A549 (cell line): ENCODE measurements around the gene H2AZ2. TPM values are rescaled to one million over a fixed set of nuclear protein-coding genes. Genes with fewer than 3 reads are reported as not detected.
"Not testable (repeated sequence)": the region's sequence is repeated elsewhere in the genome, so short reads cannot be mapped to it uniquely, and the experiment has no call there.

Source experiments
- ATAC-seq, 2 experiments: fragments of 200-7000 bp in 1 of 2; fragments of >200 bp in 1 of 2; cut with Nextera tagmentation in 1 of 2; cut with Tn5 transposase in 1 of 2; 3 replicates each; pipeline versions ENCODE4 v1.8.0 to v1.9.1; 2018 to 2020; ENCODE audit warnings: mild to moderate bottlenecking in 1 of 2, moderate library complexity in 1 of 2
- CTCF ChIA-PET: fragments of 300-600 bp; sonication (Branson Sonifier 250); formaldehyde crosslinking; extraction: SDS; loops from one replicate; lab custom pipeline; 2021; ENCODE audit warnings: antibody characterized with exemption, inconsistent platforms; lab: Yijun Ruan, JAX
- POLR2A ChIA-PET: fragments of 350-600 bp; formaldehyde crosslinking; extraction: SDS; loops from one replicate; lab custom pipeline; 2021; ENCODE audit warnings: antibody characterized with exemption, inconsistent platforms; lab: Yijun Ruan, JAX
- DNase-seq, 2 experiments: peaks; one replicate each; pipeline versions ENCODE4 v3.0.0 to v3.0.0-alpha.2; 2011 to 2016; ENCODE audit warnings: low read depth in 1 of 2, low spot score in 1 of 2
- FAIRE-seq: peaks from 2 replicates; lab custom pipeline; 2011; peaks lifted over from hg19 to GRCh38; lab: Jason Lieb, UNC
- H3K27ac ChIP-seq, 2 experiments: fragments of >200 bp; sonication (Bioruptor Twin); formaldehyde crosslinking; 3 replicates each; pipeline ENCODE4 v1.5.1; 2016 to 2017
- H3K4me1 ChIP-seq: fragments of >200 bp; sonication (Bioruptor Twin); formaldehyde crosslinking; 3 replicates; pipeline ENCODE4 v1.6.1; 2016
- H3K4me2 ChIP-seq: fragments of >200 bp; sonication (Bioruptor Twin); formaldehyde crosslinking; 3 replicates; pipeline ENCODE4 v1.6.1; 2016
- H3K4me3 ChIP-seq: fragments of >200 bp; sonication (Bioruptor Twin); formaldehyde crosslinking; 3 replicates; pipeline ENCODE4 v1.5.1; 2016
- H3K9me3 ChIP-seq: fragments of >200 bp; sonication (Bioruptor Twin); formaldehyde crosslinking; 3 replicates; pipeline ENCODE4 v1.6.1; 2016
- ELK1 ChIP-seq: fragments of 150-350 bp; IDR thresholded peaks from 2 replicates; pipeline ENCODE4 v1.6.1; 2014; ENCODE audit warnings: low read depth, mild to moderate bottlenecking, low read length
- FOSL2 ChIP-seq, 2 experiments: fragments of 450-650 bp in 1 of 2; fragments of >200 bp in 1 of 2; sonication (Bioruptor Twin) in 1 of 2; formaldehyde crosslinking; IDR thresholded peaks; 2 replicates each; pipeline versions ENCODE4 v1.5.0 to v1.6.1; 2016 to 2020; ENCODE audit warnings: mild to moderate bottlenecking in 1 of 2, moderate library complexity in 1 of 2
- HOXB13 ChIP-seq: fragments of 250-450 bp; sonication (Bioruptor Pico); IDR thresholded peaks from 2 replicates; pipeline ENCODE4 v1.5.0; 2020; ENCODE audit warnings: low read depth, mild to moderate bottlenecking, moderate library complexity
- HOXB5 ChIP-seq: fragments of 250-450 bp; sonication (Bioruptor Pico); IDR thresholded peaks from 2 replicates; pipeline ENCODE4 v1.5.0; 2020; ENCODE audit warnings: mild to moderate bottlenecking, moderate library complexity
- MAFK ChIP-seq: fragments of 450-650 bp; IDR thresholded peaks from 2 replicates; pipeline ENCODE4 v1.6.1; 2014; ENCODE audit not compliant: partially characterized antibody
- MAX ChIP-seq: IDR thresholded peaks from 2 replicates; pipeline ENCODE4 v1.6.1; 2012
- POLR2AphosphoS2 ChIP-seq: conservative IDR thresholded peaks from 2 replicates; pipeline ENCODE4 v1.6.1; 2012; ENCODE audit warnings: low read length, improper control_type of control experiment, inconsistent platforms
- RCOR1 ChIP-seq: fragments of 150-350 bp; IDR thresholded peaks from 2 replicates; pipeline ENCODE4 v1.6.1; 2014; ENCODE audit warnings: antibody characterized with exemption, low read length, low read depth
- REST ChIP-seq: fragments of 200-600 bp; sonication (generic); IDR thresholded peaks from 2 replicates; pipeline ENCODE4 v1.6.1; 2016; ENCODE audit warnings: antibody characterized with exemption, mild to moderate bottlenecking, moderate library complexity
- RNF2 ChIP-seq: fragments of 200-600 bp; sonication (generic); IDR thresholded peaks from 2 replicates; pipeline ENCODE4 v1.6.1; 2016; ENCODE audit warnings: low read depth, mild to moderate bottlenecking, antibody characterized with exemption, moderate library complexity, borderline replicate concordance
- WGBS: methylation state at CpG from one replicate; pipeline ENCODE4 v1.1.6; 2017; ENCODE audit errors: missing lambda C conversion rate; 5-methylcytosine and 5-hydroxymethylcytosine counted together
- polyA plus RNA-seq, 4 experiments: library from polyadenylated mRNA; depleted of rRNA in 3 of 4; stranded (reverse); fragments of >200 nt; fragmentation: RNase III in 1 of 4; extraction: RNeasy Plus Mini Kit Qiagen cat#74134 plus additional on column Dnase treatment in 1 of 4; gene quantifications; 2 replicates in 3 of 4; 3 replicates in 1 of 4; pipeline ENCODE4 v1.2.3, GENCODE V29; 2011 to 2017

Gene H2AZ2
- polyA plus RNA-seq, 2 of the 4 experiments (the other 2 are of a cell fraction) = 241 to 262 TPM

DNA sequence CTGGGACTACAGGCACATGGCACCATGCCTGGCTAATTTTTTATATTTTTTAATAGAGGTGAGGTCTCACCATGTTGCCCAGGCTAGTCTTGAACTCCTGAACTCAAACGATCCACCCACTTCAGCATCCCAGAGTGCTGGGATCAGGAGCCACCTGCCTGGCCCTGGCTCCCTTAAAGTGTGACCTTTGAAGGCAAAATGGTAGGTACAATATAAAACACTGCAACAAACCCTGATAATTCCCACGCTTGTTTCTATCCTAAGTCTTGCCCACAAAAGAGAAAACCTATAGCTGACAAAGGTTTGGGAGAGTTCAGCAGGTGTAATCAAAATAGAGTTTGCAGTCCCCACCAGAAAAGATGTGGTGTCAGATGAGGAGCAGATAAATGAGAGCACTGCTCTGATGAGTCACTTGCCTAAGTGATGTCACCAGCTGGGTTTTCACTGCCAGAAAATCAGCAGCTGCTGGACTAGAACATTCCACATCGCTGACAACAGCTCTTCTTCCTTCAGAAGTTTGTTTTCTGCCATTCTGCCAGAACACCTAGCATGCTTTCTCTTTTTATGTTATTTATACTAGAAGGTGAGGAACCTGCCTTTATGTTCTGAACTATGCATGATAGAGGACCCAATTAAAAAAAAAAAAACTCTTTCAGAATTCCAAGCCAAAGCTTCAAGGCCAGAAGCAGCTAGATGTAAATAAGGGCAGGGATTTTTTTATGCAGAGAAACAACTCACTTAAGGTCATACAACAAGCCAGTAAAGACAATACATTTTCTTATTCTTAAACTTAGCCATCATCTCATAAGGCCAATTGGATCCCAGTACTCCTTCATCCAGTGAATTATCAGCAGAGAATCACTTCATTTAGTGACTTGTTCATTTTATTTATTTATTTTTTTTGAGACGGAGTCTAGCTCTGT, 19.4 kb upstream of the H2AZ2 start:
- Histone ChIP-seq H3K4me1 (peaks cover 25% of the 10 kb centered on the region), H3K4me2 (peak overlapping the region; percentile 35), H3K4me3 (no peak overlapping the region), H3K9me3 (no peaks in the 10 kb centered on the region), H3K27ac (peak overlapping the region; percentile 53 to 60; a peak in 4 of 6 replicates)
- FAIRE-seq (no peak), DNase-seq (peak; percentile 58 to 66), ATAC-seq (peak; percentile 88 to 98)
- CTCF ChIA-PET = interaction anchor here (0.5 to 2.7 kb wide), 6 partner anchors 10 to 666 kb away, joined by 3 to 14 read pairs (median 4); partner anchors contain the start of gene PURB
- no peak for TF ChIP-seq MAFK
- peak; percentile 49; the same call in 1 of the 2 replicates for TF ChIP-seq MAX
- TF ChIP-seq RNF2 = no peak
- TF ChIP-seq FOSL2 (IDR thresholded peaks at IDR 0.05) = peak; percentile 46; the same call in 1 of the 2 replicates
- TF ChIP-seq FOSL2 (CRISPR knock-in tag; IDR thresholded peaks at IDR 0.05) = peak; percentile 82
- 41% methylated on average over 4 of the region's 4 CpGs for WGBS
- POLR2A ChIA-PET = interaction anchor here (0.5 to 1.8 kb wide), 6 partner anchors 9 to 293 kb away, joined by 3 to 21 read pairs (median 3); partner anchors contain the start of genes DDX56, H2AZ2, OGDH and PURB

DNA sequence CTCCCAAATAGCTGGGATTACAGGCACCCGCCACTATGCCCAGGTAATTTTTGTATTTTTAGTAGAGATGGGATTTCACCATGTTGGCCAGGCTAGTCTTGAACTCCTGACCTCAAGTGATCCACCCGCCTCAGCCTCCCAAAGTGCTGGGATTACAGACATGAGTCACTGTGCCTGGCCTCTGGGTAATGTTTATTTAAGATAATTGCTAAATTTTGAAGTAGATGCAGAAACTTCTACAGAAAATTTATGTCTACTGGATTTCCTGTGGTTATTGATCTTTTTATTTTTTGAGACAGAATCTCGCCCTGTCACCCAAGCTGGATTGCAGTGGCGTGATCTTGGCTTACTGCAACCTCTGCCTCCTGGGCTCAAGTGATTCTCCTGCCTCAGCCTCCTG, 14.1 kb upstream of the H2AZ2 start:
- not testable (repeated sequence) for H3K4me3 ChIP-seq, FAIRE-seq, DNase-seq, ATAC-seq, H3K9me3 ChIP-seq, H3K4me2 ChIP-seq, H3K27ac ChIP-seq
- 55% methylated on average over 4 of the region's 4 CpGs for WGBS
- H3K4me1 ChIP-seq = peaks cover 13% of the 10 kb centered on the region
- CTCF ChIA-PET = interaction anchor here (1.1 to 1.4 kb wide), 3 partner anchors 11 to 23 kb away, joined by 4 to 6 read pairs (median 4); partner anchors contain the start of gene PURB
- POLR2A ChIA-PET = interaction anchor here (1.2 kb wide), 1 partner anchor 14 kb away, joined by 5 read pairs; the partner anchor contains the start of gene H2AZ2

DNA sequence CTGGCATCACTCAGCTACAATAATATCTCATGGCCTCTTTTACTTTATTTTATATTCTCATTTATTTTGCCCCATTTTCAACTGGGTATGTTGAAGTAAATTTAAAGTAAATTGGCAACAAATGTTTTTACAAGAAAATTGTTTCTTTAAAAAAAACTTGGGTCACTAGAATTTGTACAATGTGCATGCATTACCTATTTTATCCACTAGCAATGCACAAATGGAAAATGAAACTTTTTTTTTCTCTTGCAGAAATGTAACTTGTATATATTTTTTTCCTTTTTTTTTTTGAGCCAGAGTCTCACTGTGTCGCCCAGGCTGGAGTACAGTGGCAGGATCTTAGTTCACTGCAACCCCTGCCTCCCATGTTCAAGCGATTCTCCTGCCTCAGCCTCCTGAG, 10.3 kb upstream of the H2AZ2 start:
- Histone ChIP-seq H3K4me1 (peaks cover 11% of the 10 kb centered on the region; the same call in 1 of the 3 replicates), H3K27ac (no peak overlapping the region), H3K4me2 (no peak overlapping the region), H3K9me3 (no peaks in the 10 kb centered on the region), H3K4me3 (no peak overlapping the region)
- CTCF ChIA-PET = interaction anchor here (0.7 to 3.0 kb wide), 15 partner anchors 8 to 278 kb away, joined by 3 to 28 read pairs (median 5); partner anchors contain the start of genes H2AZ2 and OGDH
- FAIRE-seq (no peak), ATAC-seq (no peak), DNase-seq (no peak)
- TF ChIP-seq REST (no peak), RCOR1 (no peak), HOXB13 (no peak), HOXB5 (CRISPR knock-in tag) (no peak), ELK1 (no peak), POLR2AphosphoS2 (no peak)
- WGBS = 73% methylated on average over 2 of the region's 2 CpGs
- POLR2A ChIA-PET = interaction anchor here (0.6 to 2.4 kb wide), 3 partner anchors 10 to 40 kb away, joined by 4 to 10 read pairs (median 9); partner anchors contain the start of genes H2AZ2 and PURB
